CD4-positive, alpha-beta T cell treated with Interleukin-15 for 1 hour (primary cell): Measurements from ENCODE around the gene FTO.

Experiments used
- DNase-seq: peaks from one replicate; pipeline ENCODE4 v3.0.0-alpha.2; 2020

The FTO gene

GRCh38 chr16:54102888-54103866, 399.2 kb downstream of the FTO start:
- no peak for DNase-seq

GRCh38 chr16:54106057-54106456, 402.1 kb downstream of the FTO start:
- DNase-seq, result no peak

- no peak for DNase-seq
Measured at GRCh38 chr16:54107583-54108202, 403.7 kb downstream of the FTO start.

GRCh38 chr16:54110016-54110981, 406.3 kb downstream of the FTO start:
- DNase-seq, result no peak

GRCh38 chr16:54112451-54113206, 408.7 kb downstream of the FTO start:
- no peak for DNase-seq

- no peak for DNase-seq
Measured at GRCh38 chr16:54115558-54115957, 411.6 kb downstream of the FTO start.

GRCh38 chr16:54116124-54116655, 412.2 kb downstream of the FTO start:
- no peak for DNase-seq

GRCh38 chr16:54118846-54119245, 414.9 kb downstream of the FTO start:
- DNase-seq, result no peak

- no peak for DNase-seq
Measured at GRCh38 chr16:54120846-54121480, 417.0 kb downstream of the FTO start.

GRCh38 chr16:54121539-54122295, 417.8 kb downstream of the FTO start:
- DNase-seq, result no peak

- DNase-seq, result no peak
Measured at GRCh38 chr16:54123766-54124165, 419.8 kb downstream of the FTO start.

- DNase-seq, result no peak
Measured at GRCh38 chr16:54125751-54126655, 422.0 kb downstream of the FTO start.

- DNase-seq, result no peak
Measured at GRCh38 chr16:54126907-54127306, 423.0 kb downstream of the FTO start.

GRCh38 chr16:54128629-54129234, 424.8 kb downstream of the FTO start:
- DNase-seq, result no peak

GRCh38 chr16:54129810-54130209, 425.9 kb downstream of the FTO start:
- no peak for DNase-seq

- DNase-seq, result no peak
Measured at GRCh38 chr16:54135361-54136275, 431.7 kb downstream of the FTO start.

GRCh38 chr16:54136276-54136625, 432.3 kb downstream of the FTO start:
- no peak for DNase-seq
